Natural killer cell (primary cell): ENCODE data around the gene PIP5K1B. TPM values are rescaled to one million over a fixed set of nuclear protein-coding genes. Genes with fewer than 3 reads are reported as not detected.

Experiments used
- ATAC-seq, 3 donors: fragments of 150-1000 bp in 2 of 3; fragments of 200-7000 bp in 1 of 3; cut with Tn5 transposase; 1 replicate in 1 of 3; 2 replicates in 2 of 3; pipeline ENCODE4 v1.10.0; 2021; ENCODE audit warnings: mild to moderate bottlenecking in 2 of 3, moderate library complexity in 2 of 3
- DNase-seq, 2 donors: peaks; one replicate each; pipeline versions ENCODE4 v3.0.0 to v3.0.0-alpha.2; 2013 to 2021; ENCODE audit warnings: mixed read lengths in 1 of 2
- H3K27ac ChIP-seq: one replicate; pipeline ENCODE4 v1.5.1; 2013; ENCODE audit warnings: mild to moderate bottlenecking, low read length
- H3K27me3 ChIP-seq: one replicate; pipeline ENCODE4 v1.6.1; 2013; ENCODE audit warnings: low read length; ENCODE audit not compliant: control insufficient read depth, insufficient read depth
- H3K36me3 ChIP-seq: one replicate; pipeline ENCODE4 v1.6.1; 2013; ENCODE audit warnings: low read length; ENCODE audit not compliant: control insufficient read depth, insufficient read depth
- H3K4me1 ChIP-seq: one replicate; pipeline ENCODE4 v1.6.1; 2013; ENCODE audit warnings: low read length; ENCODE audit not compliant: control insufficient read depth, insufficient read depth
- H3K4me3 ChIP-seq: one replicate; pipeline ENCODE4 v1.5.1; 2013; ENCODE audit warnings: low read length
- H3K9me3 ChIP-seq: one replicate; pipeline ENCODE4 v1.6.1; 2013; ENCODE audit warnings: low read length; ENCODE audit not compliant: control insufficient read depth, insufficient read depth
- H3K27ac Mint-ChIP-seq, 2 donors: one replicate each; pipeline ENCODE4 v1.8.0; 2022; ENCODE audit warnings: mild to moderate bottlenecking in 2 of 2, mixed read lengths in 2 of 2, moderate library complexity in 1 of 2
- H3K27me3 Mint-ChIP-seq, 2 donors: one replicate each; pipeline ENCODE4 v1.8.0; 2022; ENCODE audit warnings: low read depth in 2 of 2, mixed read lengths in 2 of 2
- H3K36me3 Mint-ChIP-seq: one replicate; pipeline ENCODE4 v1.8.0; 2022; ENCODE audit warnings: mixed read lengths
- H3K4me1 Mint-ChIP-seq, 2 donors: one replicate each; pipeline ENCODE4 v1.8.0; 2022; ENCODE audit warnings: mixed read lengths in 2 of 2
- H3K4me3 Mint-ChIP-seq: one replicate; pipeline ENCODE4 v1.8.0; 2022; ENCODE audit warnings: mild to moderate bottlenecking, moderate library complexity, mixed read lengths
- H3K9me3 Mint-ChIP-seq, 2 donors: one replicate each; pipeline ENCODE4 v1.8.0; 2022; ENCODE audit warnings: mixed read lengths in 2 of 2
- WGBS: methylation state at CpG from one replicate; pipeline ENCODE4 v1.1.7; 2013; ENCODE audit warnings: missing lambda C conversion rate; ENCODE audit not compliant: insufficient coverage; 5-methylcytosine and 5-hydroxymethylcytosine counted together
- intact Hi-C: fragments of 100-400 bp; cut with micrococcal nuclease; formaldehyde crosslinking; loops from one replicate; pipeline ENCODE4 v1.14.2; 2022
- total RNA-seq, 4 donors: library from RNA; stranded (reverse); fragments of 120-200 nt in 1 of 4; gene quantifications; one replicate each; pipeline versions ENCODE4 v1.2.3 to v1.2.4, GENCODE V29; 2013 to 2022
- TF ChIP-seq, protein P1 (sequence below): fragments of 200-600 bp; IDR thresholded peaks from one replicate; pipeline ENCODE4 v1.8.0; 2022; ENCODE audit warnings: antibody characterized with exemption

Gene PIP5K1B
- total RNA-seq, 3 donors from 2014 or later (not counting 1 experiment from before 2014, with no cell fraction given): 0.73 to 3.4 (median 1.3) TPM

GRCh38 chr9:69030851-69031645 is 326.0 kb downstream of the PIP5K1B start:
- Mint-ChIP-seq H3K4me3 (no peak overlapping the region), H3K9me3 (no peaks in the 10 kb centered on the region), H3K27me3 (no peaks in the 10 kb centered on the region), H3K36me3 (no peaks in the 10 kb centered on the region), H3K4me1 (peaks cover 33 to 37% of the 10 kb centered on the region in 2 donors), H3K27ac (peak overlapping the region; percentile 75 to 78)
- TF ChIP-seq, protein P1, sequence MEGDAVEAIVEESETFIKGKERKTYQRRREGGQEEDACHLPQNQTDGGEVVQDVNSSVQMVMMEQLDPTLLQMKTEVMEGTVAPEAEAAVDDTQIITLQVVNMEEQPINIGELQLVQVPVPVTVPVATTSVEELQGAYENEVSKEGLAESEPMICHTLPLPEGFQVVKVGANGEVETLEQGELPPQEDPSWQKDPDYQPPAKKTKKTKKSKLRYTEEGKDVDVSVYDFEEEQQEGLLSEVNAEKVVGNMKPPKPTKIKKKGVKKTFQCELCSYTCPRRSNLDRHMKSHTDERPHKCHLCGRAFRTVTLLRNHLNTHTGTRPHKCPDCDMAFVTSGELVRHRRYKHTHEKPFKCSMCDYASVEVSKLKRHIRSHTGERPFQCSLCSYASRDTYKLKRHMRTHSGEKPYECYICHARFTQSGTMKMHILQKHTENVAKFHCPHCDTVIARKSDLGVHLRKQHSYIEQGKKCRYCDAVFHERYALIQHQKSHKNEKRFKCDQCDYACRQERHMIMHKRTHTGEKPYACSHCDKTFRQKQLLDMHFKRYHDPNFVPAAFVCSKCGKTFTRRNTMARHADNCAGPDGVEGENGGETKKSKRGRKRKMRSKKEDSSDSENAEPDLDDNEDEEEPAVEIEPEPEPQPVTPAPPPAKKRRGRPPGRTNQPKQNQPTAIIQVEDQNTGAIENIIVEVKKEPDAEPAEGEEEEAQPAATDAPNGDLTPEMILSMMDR: no peak
- Histone ChIP-seq H3K27ac (no peak overlapping the region), H3K4me3 (no peak overlapping the region), H3K27me3 (no peaks in the 10 kb centered on the region), H3K4me1 (peaks cover 25% of the 10 kb centered on the region), H3K36me3 (no peaks in the 10 kb centered on the region), H3K9me3 (no peaks in the 10 kb centered on the region)
- no peak for DNase-seq
- no peak for ATAC-seq
- intact Hi-C loops: loop anchor here (10.0 kb wide), 1 partner anchor 246 kb away; a partner anchor contains a TSS
- WGBS: no CpG with 5 or more reads among the region's 1 CpG

DNA sequence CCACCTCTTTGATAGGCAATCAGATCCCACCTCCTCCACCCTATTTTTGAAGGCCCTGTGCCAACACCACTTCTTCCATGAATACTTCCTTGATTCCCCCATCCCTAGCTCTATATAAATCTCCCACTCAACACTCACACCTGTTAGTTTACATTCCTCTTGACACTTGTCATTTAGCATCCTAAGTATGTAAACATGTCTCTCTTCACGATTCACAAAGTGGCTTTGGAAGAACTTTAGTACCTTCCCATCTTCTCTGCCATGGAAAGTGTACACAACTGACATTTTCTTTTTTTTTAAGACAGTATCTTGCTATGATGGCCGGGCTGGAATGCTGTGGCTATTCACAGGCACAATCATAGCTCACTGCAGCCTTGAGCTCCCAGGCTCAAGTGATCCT is 329.0 kb downstream of the PIP5K1B start:
- H3K4me3 ChIP-seq: no peak overlapping the region
- no peak overlapping the region for H3K27ac ChIP-seq
- Mint-ChIP-seq H3K9me3 (no peaks in the 10 kb centered on the region), H3K27me3 (no peaks in the 10 kb centered on the region), H3K27ac (no peak overlapping the region), H3K4me3 (peak overlapping the region; percentile 61), H3K4me1 (peaks cover 25 to 29% of the 10 kb centered on the region in 2 donors), H3K36me3 (no peaks in the 10 kb centered on the region)
- H3K9me3 ChIP-seq: no peaks in the 10 kb centered on the region
- H3K27me3 ChIP-seq: no peaks in the 10 kb centered on the region
- H3K4me1 ChIP-seq: peaks cover 17% of the 10 kb centered on the region
- H3K36me3 ChIP-seq: no peaks in the 10 kb centered on the region
- WGBS: 96% methylated on average over 2 of the region's 2 CpGs
- DNase-seq (no peak), ATAC-seq (no peak)
- intact Hi-C loops: loop anchor here (10.0 kb wide), 1 partner anchor 249 kb away; a partner anchor contains a TSS
- TF ChIP-seq, protein P1: no peak

DNA sequence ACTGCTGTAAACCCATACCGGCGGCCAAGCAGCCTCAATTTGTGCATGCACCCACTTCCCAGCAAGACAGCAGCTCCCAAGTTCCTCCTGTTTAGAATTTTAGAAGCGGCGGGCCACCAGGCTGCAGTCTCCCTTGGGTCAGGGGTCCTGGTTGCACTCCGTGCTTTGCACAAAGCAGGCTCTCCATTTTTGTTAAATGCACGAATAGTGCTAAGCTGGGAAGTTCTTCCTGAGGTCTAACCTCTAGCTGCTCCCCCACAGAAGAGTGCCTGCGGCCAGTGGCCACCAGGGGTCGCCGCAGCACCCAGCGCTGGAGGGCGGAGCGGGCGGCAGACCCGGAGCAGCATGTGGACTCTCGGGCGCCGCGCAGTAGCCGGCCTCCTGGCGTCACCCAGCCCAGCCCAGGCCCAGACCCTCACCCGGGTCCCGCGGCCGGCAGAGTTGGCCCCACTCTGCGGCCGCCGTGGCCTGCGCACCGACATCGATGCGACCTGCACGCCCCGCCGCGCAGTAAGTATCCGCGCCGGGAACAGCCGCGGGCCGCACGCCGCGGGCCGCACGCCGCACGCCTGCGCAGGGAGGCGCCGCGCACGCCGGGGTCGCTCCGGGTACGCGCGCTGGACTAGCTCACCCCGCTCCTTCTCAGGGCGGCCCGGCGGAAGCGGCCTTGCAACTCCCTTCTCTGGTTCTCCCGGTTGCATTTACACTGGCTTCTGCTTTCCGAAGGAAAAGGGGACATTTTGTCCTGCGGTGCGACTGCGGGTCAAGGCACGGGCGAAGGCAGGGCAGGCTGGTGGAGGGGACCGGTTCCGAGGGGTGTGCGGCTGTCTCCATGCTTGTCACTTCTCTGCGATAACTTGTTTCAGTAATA is 330.6 kb downstream of the PIP5K1B start, which contains the start of gene FXN:
FXN (plus strand) TSS at position 315 of the 871 bp plus-strand sequence; CDS start at position 346, 31 bp downstream.
- H3K4me3 ChIP-seq: peak within 1 kb of the TSS; percentile 78
- H3K27ac Mint-ChIP-seq: peak within 1 kb of the TSS; percentile 92 to 93
- no peaks in the 10 kb centered on the region for H3K27me3 ChIP-seq
- DNase-seq (peak; percentile 79 to 88), ATAC-seq (peak; percentile 89 to 95 (median 89))
- WGBS: under 1% methylated on average over 74 of the region's 75 CpGs
- H3K4me1 Mint-ChIP-seq: peaks cover 10 to 15% of the 10 kb centered on the region in 2 donors
- no peaks in the 10 kb centered on the region for H3K27me3 Mint-ChIP-seq
- intact Hi-C loops: loop anchor here (5.0 to 10.0 kb wide), 3 partner anchors 157 to 722 kb away; a partner anchor contains a TSS
- H3K9me3 Mint-ChIP-seq: no peaks in the 10 kb centered on the region
- H3K36me3 Mint-ChIP-seq: no peaks in the 10 kb centered on the region
- H3K4me3 Mint-ChIP-seq: peak within 1 kb of the TSS; percentile 98
- no peaks in the 10 kb centered on the region for H3K9me3 ChIP-seq
- TF ChIP-seq, protein P1: peak; percentile 90
- no peaks in the 10 kb centered on the region for H3K36me3 ChIP-seq
- peak within 1 kb of the TSS; percentile 34 for H3K27ac ChIP-seq
- peaks cover 14% of the 10 kb centered on the region for H3K4me1 ChIP-seq
